Omental fat pad (tissue), 4 donors: ENCODE results near the gene VPS33A. TPM values are rescaled to one million over a fixed set of nuclear protein-coding genes. Genes with fewer than 3 reads are reported as not detected.
"Not testable (repeated sequence)": the region's sequence is repeated elsewhere in the genome, so short reads cannot be mapped to it uniquely, and the experiment has no call there.

Experiments
- ATAC-seq: fragments of 150-250 bp; one replicate; pipeline ENCODE4 v1.9.1; 2016; ENCODE audit warnings: mild to moderate bottlenecking, moderate library complexity; ENCODE audit not compliant: low FRiP score
- DNase-seq: peaks from one replicate; pipeline ENCODE4 v3.0.0-alpha.2; 2019; ENCODE audit warnings: low spot score
- CTCF ChIP-seq, 3 donors: fragments of 450-650 bp; IDR thresholded peaks; one replicate each; pipeline ENCODE4 v1.5.1; 2016 to 2017; ENCODE audit warnings: antibody characterized with exemption in 3 of 3, mild to moderate bottlenecking in 3 of 3, moderate library complexity in 2 of 3
- total RNA-seq, 4 donors: library from RNA; depleted of rRNA; stranded (reverse); fragments of >200 nt; gene quantifications; one replicate each; pipeline ENCODE4 v1.1.0, GENCODE V29; 2016

VPS33A gene
- total RNA-seq, 4 donors from 2014 or later: 8.7 to 17.7 (median 11.0) TPM

- no peak for ATAC-seq
These were observed 25.1 kb upstream of the VPS33A start for GRCh38 chr12:122291431-122291830.

GRCh38 chr12:122283680-122284079 lies 17.4 kb upstream of the VPS33A start:
- no peak for DNase-seq
- TF ChIP-seq CTCF (IDR thresholded peaks at IDR 0.05): no peak
- no peak for ATAC-seq

More at GRCh38 chr12:122291431-122291830, 25.1 kb upstream of the VPS33A start:
- TF ChIP-seq CTCF (IDR thresholded peaks at IDR 0.05): no peak
- no peak for DNase-seq

- ATAC-seq: peak; percentile 49
- TF ChIP-seq CTCF (IDR thresholded peaks at IDR 0.05): no peak
- DNase-seq: no peak
These were observed 15.8 kb upstream of the VPS33A start for GRCh38 chr12:122282061-122282460.

GRCh38 chr12:122276242-122276641 lies 9.9 kb upstream of the VPS33A start:
- TF ChIP-seq CTCF (IDR thresholded peaks at IDR 0.05): no peak
- ATAC-seq: no peak
- DNase-seq: no peak

- no peak for TF ChIP-seq CTCF (IDR thresholded peaks at IDR 0.05)
- DNase-seq (no peak), ATAC-seq (no peak)
These were observed 9.2 kb upstream of the VPS33A start for GRCh38 chr12:122275459-122275858.

- TF ChIP-seq CTCF (IDR thresholded peaks at IDR 0.05): no peak
- DNase-seq: no peak
- peak; percentile 74 for ATAC-seq
These were observed 436 bp downstream of the VPS33A start for GRCh38 chr12:122265886-122266229.

GRCh38 chr12:122265476-122265875 lies 818 bp downstream of the VPS33A start:
- DNase-seq (no peak), ATAC-seq (no peak)
- TF ChIP-seq CTCF (IDR thresholded peaks at IDR 0.05): no peak

GRCh38 chr12:122260735-122261134 lies 5.6 kb downstream of the VPS33A start:
- DNase-seq, ATAC-seq: not testable (repeated sequence)

GRCh38 chr12:122258939-122259338 lies 7.4 kb downstream of the VPS33A start:
- DNase-seq, ATAC-seq: not testable (repeated sequence)

GRCh38 chr12:122258462-122258861 lies 7.8 kb downstream of the VPS33A start:
- DNase-seq, ATAC-seq: not testable (repeated sequence)
